Activated T-helper 1 cell treated with anti-CD3 and anti-CD28 coated beads, Interleukin-12 subunit alpha, Interleukin-12 subunit beta, Interleukin-2, Interleukin-4 antibody, amounts not matched to agents 30 ng/mL and 10 ng/mL and 1 ng/mL, durations not matched to agents 14 hours and 24 hours and 36 hours (primary cell): ENCODE data around the gene C20orf204. TPM values are rescaled to one million over a fixed set of nuclear protein-coding genes. Genes with fewer than 3 reads are reported as not detected.
A peak's percentile ranks its signal among the peaks of the same experiment; 100 is the strongest.

Experiments
- DNase-seq: peaks from one replicate; pipeline ENCODE4 v3.0.0; 2021; ENCODE audit warnings: low spot score
- H3K27ac Mint-ChIP-seq: one replicate; pipeline ENCODE4 v1.8.0; 2021; ENCODE audit warnings: mild to moderate bottlenecking, mixed read lengths
- H3K27me3 Mint-ChIP-seq: one replicate; pipeline ENCODE4 v1.8.0; 2022; ENCODE audit warnings: mild to moderate bottlenecking, moderate library complexity, mixed read lengths; ENCODE audit not compliant: insufficient read depth
- H3K36me3 Mint-ChIP-seq: one replicate; pipeline ENCODE4 v1.8.0; 2021; ENCODE audit warnings: low read depth, mixed read lengths
- H3K4me1 Mint-ChIP-seq: one replicate; pipeline ENCODE4 v1.8.0; 2021; ENCODE audit warnings: low read depth, mixed read lengths
- H3K4me3 Mint-ChIP-seq: one replicate; pipeline ENCODE4 v1.8.0; 2021; ENCODE audit warnings: mild to moderate bottlenecking, moderate library complexity, mixed read lengths
- H3K9me3 Mint-ChIP-seq: one replicate; pipeline ENCODE4 v1.8.0; 2021; ENCODE audit warnings: mixed read lengths
- intact Hi-C: fragments of 100-400 bp; cut with micrococcal nuclease; formaldehyde crosslinking; loops from one replicate; pipeline ENCODE4 v1.15.1; 2024
- total RNA-seq: library from RNA; stranded (reverse); gene quantifications from 2 replicates; pipeline ENCODE4 v1.2.3, GENCODE V29; 2022

The C20orf204 gene
- total RNA-seq, 1 donor from 2014 or later, result 5.4 TPM

DNA sequence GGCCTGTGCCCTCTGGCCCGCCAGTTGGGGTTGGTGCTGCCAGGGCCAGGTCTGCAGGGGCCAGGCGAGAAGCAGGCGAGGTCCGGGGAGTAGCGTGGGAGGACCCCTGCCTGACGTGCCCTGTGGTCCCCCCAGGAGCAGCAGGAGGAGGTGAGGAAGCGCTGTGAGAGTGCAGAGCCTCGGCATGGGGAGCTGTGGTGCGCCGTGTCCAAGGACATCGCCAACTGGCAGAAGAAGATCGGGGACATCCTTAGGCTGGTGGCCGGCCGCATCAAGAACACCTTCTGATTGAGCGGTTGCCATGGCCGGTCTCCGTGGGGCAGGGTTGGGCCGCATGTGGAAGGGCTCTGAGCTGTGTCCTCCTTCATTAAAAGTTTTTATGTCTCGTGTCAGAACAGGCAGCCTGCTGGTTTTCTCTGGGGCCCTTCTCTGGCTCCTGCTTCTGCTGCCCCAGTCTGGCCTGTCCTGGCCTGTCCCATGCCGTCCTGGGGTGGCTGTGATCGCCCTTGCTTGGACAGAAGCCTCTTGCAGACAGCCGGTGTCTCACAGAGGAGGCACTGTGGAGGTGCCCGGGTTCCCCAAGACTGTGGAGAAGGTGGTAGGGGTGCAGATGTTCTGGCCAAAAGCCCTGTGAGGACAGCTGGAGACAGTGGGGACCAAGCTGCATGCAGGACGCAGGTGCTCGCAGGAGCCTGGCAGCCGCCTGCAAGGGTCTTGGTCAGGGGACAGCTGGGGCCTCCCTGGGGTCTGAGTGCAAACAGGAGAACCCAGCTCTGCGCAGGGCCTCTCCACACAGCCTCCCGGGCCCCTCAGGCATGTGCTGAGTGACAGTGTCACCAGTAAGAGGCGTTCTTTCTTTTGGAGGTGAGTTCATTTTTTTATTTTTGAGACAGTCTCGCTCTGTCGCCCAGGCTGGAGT lies 3.0 kb upstream of the C20orf204 start:
- H3K4me1 Mint-ChIP-seq, result peaks cover 37% of the 10 kb centered on the region
- DNase-seq, result no peak
- H3K36me3 Mint-ChIP-seq, result peaks cover 27% of the 10 kb centered on the region
- H3K27ac Mint-ChIP-seq, result peak overlapping the region; percentile 61
- H3K4me3 Mint-ChIP-seq, result no peak overlapping the region
- H3K9me3 Mint-ChIP-seq, result no peaks in the 10 kb centered on the region
- intact Hi-C loops, result no loop called here
- H3K27me3 Mint-ChIP-seq, result no peaks in the 10 kb centered on the region

DNA sequence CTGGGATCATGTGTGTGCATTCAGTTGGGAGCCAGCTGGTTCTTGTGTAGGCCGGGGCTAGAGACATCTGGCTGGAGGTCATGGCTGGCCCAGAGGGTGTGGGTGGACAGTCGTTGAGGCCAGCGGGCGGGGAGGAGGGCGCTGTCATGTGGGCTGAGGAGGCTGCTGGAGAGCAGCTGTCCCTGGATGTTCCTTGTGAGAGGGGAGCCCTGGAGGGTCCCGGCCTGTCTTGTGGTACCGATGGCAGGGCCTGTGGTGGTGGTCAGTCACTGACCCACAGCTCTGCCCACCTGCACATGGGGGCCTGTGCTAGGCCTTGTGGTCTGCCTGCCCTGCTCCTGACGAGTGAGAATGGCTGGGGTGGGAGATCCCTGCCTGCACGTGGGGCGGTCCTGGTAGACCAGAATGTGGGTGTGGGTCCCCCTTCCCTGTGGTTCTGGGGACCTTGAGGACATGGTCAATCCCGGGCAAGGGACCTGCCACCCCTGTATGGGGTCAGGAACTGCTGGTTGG lies 1.9 kb upstream of the C20orf204 start:
- Mint-ChIP-seq H3K36me3 (peaks cover 24% of the 10 kb centered on the region), H3K4me1 (peaks cover 37% of the 10 kb centered on the region), H3K27ac (peak overlapping the region; percentile 98), H3K9me3 (no peaks in the 10 kb centered on the region), H3K4me3 (no peak overlapping the region), H3K27me3 (no peaks in the 10 kb centered on the region)
- DNase-seq, result no peak
- intact Hi-C loops, result no loop called here

DNA sequence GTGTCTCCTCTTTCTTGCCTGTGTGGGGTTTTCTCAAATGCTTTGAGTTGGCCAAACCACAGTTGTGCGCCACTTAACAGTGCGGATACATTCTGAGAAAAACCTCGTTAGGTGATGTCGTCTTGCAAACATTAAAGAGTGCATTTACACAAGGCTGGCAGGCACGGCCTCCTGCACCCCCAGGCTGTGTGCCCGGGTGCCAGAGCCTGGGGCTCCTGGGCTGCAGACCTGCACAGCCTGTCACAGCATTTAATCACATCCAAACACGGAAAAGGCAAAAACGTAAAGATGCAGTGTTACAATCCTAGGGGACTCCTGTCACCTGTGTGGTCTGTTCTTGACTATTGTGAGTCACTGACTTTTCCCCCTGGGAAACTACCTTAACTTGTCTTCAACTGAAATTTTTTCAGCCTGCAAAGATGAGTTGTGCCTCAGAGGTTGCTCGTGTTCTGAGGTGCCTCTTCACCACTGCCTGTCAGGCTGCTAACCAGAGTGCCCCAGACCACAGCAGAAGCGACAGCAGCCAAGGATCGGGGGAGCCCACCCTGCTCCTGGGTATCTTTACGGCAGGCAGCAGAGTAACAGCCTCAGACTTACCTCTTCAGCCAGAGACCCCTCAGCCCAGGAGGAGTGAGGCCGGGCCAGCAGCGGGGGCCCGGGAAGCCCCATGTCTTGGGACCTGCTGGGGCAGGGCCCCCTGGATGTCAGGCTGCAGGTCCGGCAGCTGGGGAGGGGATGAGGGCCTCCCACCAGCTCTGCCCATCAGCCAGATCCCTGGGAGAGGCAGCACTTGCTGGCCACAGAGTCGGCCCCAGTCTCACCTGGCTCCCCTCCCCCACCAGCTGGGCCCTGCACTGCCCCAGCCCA lies 683 bp upstream of the C20orf204 start:
- peak overlapping the region; percentile 98 for H3K27ac Mint-ChIP-seq
- H3K4me3 Mint-ChIP-seq, result peak overlapping the region; percentile 79
- H3K9me3 Mint-ChIP-seq, result no peaks in the 10 kb centered on the region
- H3K4me1 Mint-ChIP-seq, result peaks cover 47% of the 10 kb centered on the region
- intact Hi-C loops, result loop anchor here (1.0 to 5.0 kb wide), 3 partner anchors 42 to 497 kb away; partner anchors contain the start of gene RGS19
- peaks cover 3% of the 10 kb centered on the region for H3K27me3 Mint-ChIP-seq
- H3K36me3 Mint-ChIP-seq, result peaks cover 21% of the 10 kb centered on the region
- DNase-seq, result peak; percentile 59

DNA sequence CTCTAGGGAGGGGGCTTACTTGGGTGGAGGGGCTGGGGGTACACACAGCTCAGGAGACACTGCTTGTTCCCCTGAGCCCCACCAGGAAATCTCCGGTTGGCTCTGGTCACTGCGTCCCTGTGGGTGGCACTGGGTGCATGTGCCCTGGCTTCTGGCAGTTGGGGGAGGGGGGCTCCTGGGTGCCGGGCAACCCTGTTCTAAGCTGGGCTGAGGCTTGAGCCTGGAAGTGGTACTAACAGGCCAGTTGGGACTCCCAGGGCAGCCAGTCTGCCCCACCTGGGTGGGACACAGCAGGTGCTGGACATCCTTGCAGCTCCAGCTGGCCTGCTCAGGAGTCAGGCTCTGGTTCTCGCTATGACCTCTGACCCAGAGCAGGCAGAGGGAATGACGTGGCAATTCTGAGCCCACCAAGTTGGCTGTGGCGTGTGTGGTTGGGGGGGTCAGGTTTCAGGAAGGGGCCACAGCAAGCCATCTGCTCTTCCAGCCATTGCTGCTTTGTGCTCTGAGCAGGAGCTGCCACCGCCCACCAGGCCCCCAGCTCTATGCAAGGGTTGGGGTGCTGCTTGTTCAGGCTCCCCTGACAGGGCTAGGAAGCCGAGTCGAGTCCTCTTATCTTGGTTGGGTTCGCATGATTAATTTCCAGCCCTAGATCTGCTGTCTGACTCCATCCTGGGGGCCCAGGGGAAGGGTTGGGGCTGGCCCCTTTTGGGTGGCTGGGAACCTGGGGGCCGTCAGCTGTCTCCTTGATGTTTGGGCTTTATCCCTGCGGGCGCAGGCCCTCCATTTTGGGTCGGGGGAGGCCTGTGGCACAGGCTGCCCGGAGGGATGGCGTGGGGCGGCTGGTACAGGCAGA lies 590 bp downstream of the C20orf204 start:
- peaks cover 15% of the 10 kb centered on the region for H3K36me3 Mint-ChIP-seq
- H3K27ac Mint-ChIP-seq, result peak overlapping the region; percentile 86
- intact Hi-C loops, result loop anchor here (5.0 kb wide), 1 partner anchor 41 kb away; the partner anchor contains the start of gene RGS19
- H3K4me3 Mint-ChIP-seq, result peak overlapping the region; percentile 81
- no peak for DNase-seq
- H3K4me1 Mint-ChIP-seq, result peaks cover 52% of the 10 kb centered on the region
- peaks cover 3% of the 10 kb centered on the region for H3K27me3 Mint-ChIP-seq
- no peaks in the 10 kb centered on the region for H3K9me3 Mint-ChIP-seq

DNA sequence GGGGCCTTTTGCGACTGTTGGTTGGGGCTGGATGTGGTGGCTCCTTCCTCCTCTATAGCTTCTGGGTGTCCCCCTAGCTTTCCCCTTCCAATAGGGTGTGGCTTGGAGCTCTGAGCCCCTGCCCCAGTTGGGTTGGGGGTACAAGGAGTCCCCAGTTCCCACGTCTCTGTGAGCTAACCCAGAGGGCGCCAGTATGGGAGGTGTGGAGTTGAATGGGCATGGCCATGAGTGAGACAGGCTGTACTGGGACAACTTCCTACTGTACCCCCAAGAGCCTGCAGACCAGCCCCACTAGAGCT lies 1.2 kb downstream of the C20orf204 start:
- H3K36me3 Mint-ChIP-seq, result peaks cover 15% of the 10 kb centered on the region
- H3K27ac Mint-ChIP-seq, result peak overlapping the region; percentile 86
- DNase-seq, result no peak
- intact Hi-C loops, result loop anchor here (5.0 kb wide), 1 partner anchor 40 kb away; the partner anchor contains the start of gene RGS19
- peak overlapping the region; percentile 81 for H3K4me3 Mint-ChIP-seq
- H3K4me1 Mint-ChIP-seq, result peaks cover 52% of the 10 kb centered on the region
- H3K27me3 Mint-ChIP-seq, result peaks cover 3% of the 10 kb centered on the region
- no peaks in the 10 kb centered on the region for H3K9me3 Mint-ChIP-seq

DNA sequence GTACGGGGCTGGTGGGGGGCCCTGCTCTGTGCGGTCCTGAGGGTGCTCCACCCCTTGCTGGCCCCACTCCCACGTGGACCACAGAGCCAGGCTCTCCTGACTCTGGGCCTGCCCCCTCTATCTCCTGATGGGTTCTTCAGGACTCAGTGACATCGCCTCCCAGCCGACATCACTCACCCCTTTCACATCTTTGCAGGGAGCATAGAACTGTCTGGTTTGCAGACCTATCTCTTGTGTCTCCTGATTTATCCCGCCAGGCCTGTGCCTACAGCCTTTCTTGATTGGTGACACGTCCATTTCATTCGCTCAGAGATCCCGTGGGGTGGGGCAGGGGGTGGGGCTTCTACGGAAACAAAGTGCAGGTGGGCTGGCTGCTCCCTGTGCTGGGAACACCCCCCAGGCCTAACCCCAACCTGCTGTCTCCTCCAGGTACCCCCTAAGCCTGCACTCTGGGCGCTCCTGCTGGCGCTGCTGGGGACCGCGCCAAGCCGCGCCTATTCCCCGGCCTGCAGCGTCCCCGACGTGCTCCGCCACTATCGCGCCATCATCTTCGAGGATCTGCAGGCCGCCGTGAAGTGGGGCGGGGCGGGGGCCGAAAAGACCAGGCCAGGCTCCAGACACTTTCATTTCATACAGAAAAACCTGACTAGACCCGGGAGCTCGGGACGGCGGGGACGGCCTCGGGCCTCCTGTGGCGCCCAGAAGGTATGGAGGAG lies 1.7 kb downstream of the C20orf204 start:
- H3K4me1 Mint-ChIP-seq, result peaks cover 52% of the 10 kb centered on the region
- peaks cover 3% of the 10 kb centered on the region for H3K27me3 Mint-ChIP-seq
- H3K27ac Mint-ChIP-seq, result peak overlapping the region; percentile 86
- H3K9me3 Mint-ChIP-seq, result no peaks in the 10 kb centered on the region
- peaks cover 15% of the 10 kb centered on the region for H3K36me3 Mint-ChIP-seq
- intact Hi-C loops, result loop anchor here (5.0 kb wide), 1 partner anchor 40 kb away; the partner anchor contains the start of gene RGS19
- peak overlapping the region; percentile 81 for H3K4me3 Mint-ChIP-seq
- DNase-seq, result no peak

DNA sequence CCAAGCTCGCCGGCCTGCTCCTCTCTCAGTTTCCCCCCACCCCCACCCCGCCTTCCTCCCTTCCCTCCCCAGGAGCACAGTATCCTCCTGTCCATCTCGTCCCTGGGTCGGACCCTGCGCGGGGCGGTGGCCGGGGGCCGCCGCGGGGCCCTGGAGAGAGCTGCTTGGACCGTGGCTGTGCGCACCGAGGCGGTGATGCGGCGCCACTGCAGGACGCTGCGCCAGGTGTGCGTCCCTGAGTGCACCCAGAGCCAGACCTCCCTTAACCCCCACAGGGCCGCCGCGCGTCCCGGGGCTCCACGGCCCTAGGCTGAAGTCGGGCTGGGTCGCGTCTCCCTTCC lies 2.2 kb downstream of the C20orf204 start:
- H3K27ac Mint-ChIP-seq, result no peak overlapping the region
- H3K9me3 Mint-ChIP-seq, result no peaks in the 10 kb centered on the region
- H3K4me3 Mint-ChIP-seq, result peak overlapping the region; percentile 81

DNA sequence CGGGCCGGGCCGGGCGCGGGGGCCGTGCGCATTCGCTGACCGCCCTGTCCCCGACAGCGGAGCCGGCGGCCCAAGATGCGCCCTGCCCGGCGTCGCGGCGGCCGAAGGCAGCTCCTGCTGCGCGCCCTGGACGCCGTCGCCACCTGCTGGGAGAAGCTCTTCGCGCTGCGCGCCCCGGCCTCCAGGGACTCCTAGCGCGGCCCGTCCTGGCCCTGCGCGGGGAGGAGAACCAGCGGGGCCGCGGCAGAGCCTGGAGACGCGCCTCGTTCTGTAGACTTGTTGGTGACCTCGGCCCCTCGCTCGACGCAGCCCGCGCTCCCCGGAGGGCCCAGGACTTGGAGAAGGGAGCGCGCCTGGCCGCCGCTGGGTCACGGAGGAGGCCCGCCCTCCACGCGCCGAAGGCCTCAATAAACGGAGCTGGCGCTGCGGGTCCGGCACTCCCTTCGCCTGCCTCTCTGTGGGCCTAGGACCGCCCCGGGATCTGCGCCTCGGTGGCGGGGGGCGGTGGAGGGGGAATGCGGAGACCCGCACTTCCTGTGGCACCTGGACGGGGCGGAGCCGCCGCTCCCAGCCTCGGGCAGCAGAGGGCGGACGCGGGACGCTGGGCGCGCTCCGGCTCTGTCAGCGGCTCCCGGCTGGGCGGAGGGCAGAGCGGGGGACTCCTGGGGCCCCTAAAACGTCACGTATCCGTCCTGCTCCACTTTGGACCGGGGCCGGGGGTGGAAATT lies 2.7 kb downstream of the C20orf204 start:
- no peak overlapping the region for H3K27ac Mint-ChIP-seq

More for the DNA sequence above, 2.2 kb downstream of the C20orf204 start:
- DNase-seq, result no peak
- Mint-ChIP-seq H3K4me1 (peaks cover 52% of the 10 kb centered on the region), H3K36me3 (peaks cover 15% of the 10 kb centered on the region), H3K27me3 (peaks cover 3% of the 10 kb centered on the region)
- intact Hi-C loops, result loop anchor here (5.0 kb wide), 1 partner anchor 39 kb away; the partner anchor contains the start of gene RGS19

DNA sequence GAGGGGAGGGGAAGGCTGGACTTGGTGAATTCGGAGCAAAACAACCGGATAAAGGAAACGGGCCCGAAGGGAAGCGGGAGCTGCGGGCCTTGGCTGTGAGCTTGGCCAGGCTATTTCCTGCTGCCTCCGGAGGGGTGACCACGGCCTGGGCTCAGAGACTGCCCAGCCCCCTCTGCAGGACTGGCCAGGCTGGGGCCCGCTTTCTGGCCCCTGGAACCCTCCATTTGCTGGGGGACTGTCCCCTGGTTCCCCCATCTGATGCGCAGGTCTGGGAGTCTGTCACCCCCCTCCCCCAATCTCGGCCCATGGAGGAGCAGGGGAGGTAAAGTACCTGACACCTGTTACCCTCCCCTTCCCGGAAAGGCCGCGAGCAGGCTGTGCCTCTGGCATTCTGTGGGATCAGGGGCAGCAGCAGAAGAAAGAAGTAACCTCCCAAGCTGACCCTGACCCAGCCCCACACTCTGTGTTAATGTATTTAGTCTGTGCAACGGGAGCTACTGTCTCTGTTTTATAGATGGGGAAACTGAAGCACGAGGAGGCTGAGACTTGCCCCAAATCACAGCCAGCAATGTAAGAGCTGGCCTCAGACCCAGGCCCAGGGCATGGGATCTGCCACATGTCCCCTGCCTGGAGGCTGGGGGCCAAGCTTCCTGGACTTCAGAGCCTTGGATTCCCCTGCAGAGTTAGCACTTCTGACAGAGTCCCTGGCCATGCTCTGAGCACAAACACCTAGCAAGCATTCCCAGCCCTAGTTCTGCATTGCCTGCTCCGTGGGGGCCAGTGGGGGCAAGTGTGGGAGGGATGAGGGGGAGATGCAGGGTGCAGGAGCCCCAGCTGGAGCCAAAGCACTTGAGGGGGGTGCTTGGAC lies 3.5 kb downstream of the C20orf204 start:
- H3K27ac Mint-ChIP-seq, result peak overlapping the region; percentile 63
- H3K9me3 Mint-ChIP-seq, result no peaks in the 10 kb centered on the region
- intact Hi-C loops, result loop anchor here (1.0 to 5.0 kb wide), 5 partner anchors 18 to 302 kb away; partner anchors contain the start of genes LIME1, RGS19, SLC2A4RG and TCEA2
- no peak for DNase-seq
- H3K27me3 Mint-ChIP-seq, result peaks cover 3% of the 10 kb centered on the region
- peaks cover 51% of the 10 kb centered on the region for H3K4me1 Mint-ChIP-seq
- peaks cover 7% of the 10 kb centered on the region for H3K36me3 Mint-ChIP-seq
- peak overlapping the region; percentile 73 for H3K4me3 Mint-ChIP-seq

More for the DNA sequence above, 2.7 kb downstream of the C20orf204 start:
- peaks cover 51% of the 10 kb centered on the region for H3K4me1 Mint-ChIP-seq
- peak overlapping the region; percentile 73 for H3K4me3 Mint-ChIP-seq
- H3K27me3 Mint-ChIP-seq, result peaks cover 3% of the 10 kb centered on the region
- DNase-seq, result peak; percentile 77
- peaks cover 11% of the 10 kb centered on the region for H3K36me3 Mint-ChIP-seq
- H3K9me3 Mint-ChIP-seq, result no peaks in the 10 kb centered on the region
- intact Hi-C loops, result loop anchor here (1.0 to 5.0 kb wide), 4 partner anchors 19 to 82 kb away; partner anchors contain the start of genes RGS19 and TCEA2

DNA sequence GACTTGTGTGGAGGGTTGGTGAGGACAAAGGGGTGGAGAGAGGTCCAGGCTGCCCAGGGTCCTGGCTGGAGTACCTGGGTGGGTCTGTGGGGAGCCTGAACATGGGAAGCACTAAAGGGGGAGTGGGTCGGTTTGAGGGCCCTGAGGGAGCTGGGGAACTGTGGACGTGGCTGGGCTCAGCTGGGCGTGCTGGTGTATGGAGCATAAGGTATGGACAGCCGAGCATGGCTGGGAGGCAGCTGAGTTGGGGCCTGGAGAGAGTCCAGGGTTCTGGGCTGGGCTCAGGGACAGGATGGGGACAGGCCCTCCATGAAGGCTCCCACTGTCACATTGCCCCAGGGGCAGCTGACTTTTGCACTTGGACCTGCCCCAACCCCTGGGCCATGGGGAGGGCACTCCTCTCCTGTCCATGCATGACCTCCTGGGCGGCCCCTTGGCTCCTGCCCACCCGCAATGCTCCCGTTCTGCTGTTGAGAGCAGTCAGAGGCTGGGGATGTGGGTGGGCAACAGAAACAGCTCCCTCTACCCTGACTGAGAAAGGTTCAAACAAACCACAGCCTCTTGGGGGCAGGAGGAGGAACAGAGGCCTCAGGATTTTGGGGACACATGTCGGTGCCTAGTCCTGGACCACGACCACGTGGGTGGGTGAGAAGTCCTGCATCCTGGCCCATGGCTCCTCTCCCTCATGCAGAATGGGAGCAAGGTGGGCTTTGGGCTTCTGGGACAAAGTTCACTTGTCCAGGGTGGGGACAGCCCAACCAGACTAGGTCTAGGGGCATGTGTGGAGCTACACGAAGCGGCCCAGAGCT lies 4.5 kb downstream of the C20orf204 start:
- intact Hi-C loops, result loop anchor here (5.0 kb wide), 1 partner anchor 303 kb away; the partner anchor contains the start of genes LIME1 and SLC2A4RG
- H3K4me3 Mint-ChIP-seq, result peak overlapping the region; percentile 77
- peaks cover 44% of the 10 kb centered on the region for H3K4me1 Mint-ChIP-seq

More for the DNA sequence above, 4.5 kb downstream of the C20orf204 start:
- no peak overlapping the region for H3K27ac Mint-ChIP-seq
- DNase-seq, result no peak
- H3K36me3 Mint-ChIP-seq, result peaks cover under 1% of the 10 kb centered on the region
- H3K27me3 Mint-ChIP-seq, result peaks cover 3% of the 10 kb centered on the region
- no peaks in the 10 kb centered on the region for H3K9me3 Mint-ChIP-seq
